SK-N-SH (cell line): ENCODE results near the gene OPA3.

Experiments
- EP300 ChIP-seq, 2 experiments: IDR thresholded peaks; 2 replicates each; pipeline versions ENCODE4 v1.4.0 to v1.6.1; 2012; ENCODE audit warnings: borderline replicate concordance in 1 of 2, low read depth in 1 of 2, low read length in 1 of 2
- SIN3A ChIP-seq: IDR thresholded peaks from 2 replicates; pipeline ENCODE4 v1.6.1; 2012; ENCODE audit warnings: low read depth, mild to moderate bottlenecking, low read length, moderate library complexity, borderline replicate concordance
- TAF1 ChIP-seq: IDR thresholded peaks from 2 replicates; pipeline ENCODE4 v1.6.1; 2012; ENCODE audit warnings: low read depth, mild to moderate bottlenecking, low read length, moderate library complexity, borderline replicate concordance

- TF ChIP-seq TAF1 (no peak), SIN3A (no peak), EP300 (IDR thresholded peaks at IDR 0.05; ENCODE audit: borderline replicate concordance in 1 of 2, low read depth in 1 of 2, low read length in 1 of 2) (no peak)
These were observed 100.2 kb downstream of the OPA3 start for GRCh38 chr19:45484273-45484945.
